Measurements from ENCODE around the gene TAAR2.

The TAAR2 gene

GRCh38 chr6:132624175-132624574 lies at the start of gene TAAR2:
TSS of gene TAAR2 (minus strand) at chr6:132624275. CDS start at chr6:132624275, 0 bp downstream.
- Histone ChIP-seq H4K20me1 (ENCODE audit: insufficient read depth, low read length) (no peaks in the 10 kb centered on the region), H2AFZ (ENCODE audit: low read depth, low read length) (no peak within 1 kb of the TSS), H3K36me3 (replicated peaks; ENCODE audit: low read depth, low read length) (no peaks in the 10 kb centered on the region), H3K4me2 (ENCODE audit: low read length) (no peak within 1 kb of the TSS), H3K79me2 (ENCODE audit: low read length) (no peaks in the 10 kb centered on the region), H3K9me3 (ENCODE audit: insufficient read depth, low read length) (no peaks in the 10 kb centered on the region), H3K4me3 (ENCODE audit: low read length) (no peak within 1 kb of the TSS), H3K4me1 (ENCODE audit: low read length) (no peaks in the 10 kb centered on the region), H3K9ac (ENCODE audit: low read length) (no peak within 1 kb of the TSS), H3K27me3 (ENCODE audit: low read depth, low read length) (no peaks in the 10 kb centered on the region), H3K27ac (ENCODE audit: low read length) (no peak within 1 kb of the TSS)
- TF ChIP-seq EZH2phosphoT487 (IDR thresholded peaks at IDR 0.05; ENCODE audit: low read depth) (no peak), CTCF (IDR thresholded peaks at IDR 0.05; ENCODE audit: low read depth, low read length) (no peak)

- Histone ChIP-seq H3K27ac (ENCODE audit: low read length) (no peak overlapping the region), H4K20me1 (ENCODE audit: insufficient read depth, low read length) (no peaks in the 10 kb centered on the region), H3K9ac (ENCODE audit: low read length) (no peak overlapping the region), H3K36me3 (replicated peaks; ENCODE audit: low read depth, low read length) (no peaks in the 10 kb centered on the region), H3K27me3 (ENCODE audit: low read depth, low read length) (no peaks in the 10 kb centered on the region), H2AFZ (ENCODE audit: low read depth, low read length) (no peak overlapping the region), H3K9me3 (ENCODE audit: insufficient read depth, low read length) (no peaks in the 10 kb centered on the region), H3K79me2 (ENCODE audit: low read length) (no peaks in the 10 kb centered on the region), H3K4me1 (ENCODE audit: low read length) (peaks cover 19% of the 10 kb centered on the region), H3K4me3 (ENCODE audit: low read length) (no peak overlapping the region), H3K4me2 (ENCODE audit: low read length) (no peak overlapping the region)
- TF ChIP-seq EZH2phosphoT487 (IDR thresholded peaks at IDR 0.05; ENCODE audit: low read depth) (no peak), CTCF (IDR thresholded peaks at IDR 0.05; ENCODE audit: low read depth, low read length) (no peak)
These were observed 49.5 kb upstream of the TAAR2 start for GRCh38 chr6:132673376-132674094.

GRCh38 chr6:132671295-132671694 lies 47.2 kb upstream of the TAAR2 start:
- Histone ChIP-seq H3K4me1 (ENCODE audit: low read length) (peaks cover 16% of the 10 kb centered on the region), H3K36me3 (replicated peaks; ENCODE audit: low read depth, low read length) (no peaks in the 10 kb centered on the region), H4K20me1 (ENCODE audit: insufficient read depth, low read length) (no peaks in the 10 kb centered on the region), H3K79me2 (ENCODE audit: low read length) (no peaks in the 10 kb centered on the region), H3K27me3 (ENCODE audit: low read depth, low read length) (no peaks in the 10 kb centered on the region), H3K9me3 (ENCODE audit: insufficient read depth, low read length) (no peaks in the 10 kb centered on the region), H3K27ac (ENCODE audit: low read length) (no peak overlapping the region), H3K4me2 (ENCODE audit: low read length) (no peak overlapping the region), H2AFZ (ENCODE audit: low read depth, low read length) (no peak overlapping the region), H3K9ac (ENCODE audit: low read length) (no peak overlapping the region), H3K4me3 (ENCODE audit: low read length) (no peak overlapping the region)
- no peak for TF ChIP-seq EZH2phosphoT487 (IDR thresholded peaks at IDR 0.05; ENCODE audit: low read depth)
- TF ChIP-seq CTCF (IDR thresholded peaks at IDR 0.05; ENCODE audit: low read depth, low read length), result no peak

- peak overlapping the region; percentile 67 for H3K4me3 ChIP-seq (ENCODE audit: low read length)
These were observed 45.7 kb upstream of the TAAR2 start for GRCh38 chr6:132669690-132670291.

More at GRCh38 chr6:132669690-132670291, 45.7 kb upstream of the TAAR2 start:
- H2AFZ ChIP-seq (ENCODE audit: low read depth, low read length), result peak overlapping the region; percentile 52; the same call in 1 of the 2 replicates
- H3K36me3 ChIP-seq (replicated peaks; ENCODE audit: low read depth, low read length), result no peaks in the 10 kb centered on the region
- H3K4me2 ChIP-seq (ENCODE audit: low read length), result peak overlapping the region; percentile 96
- H3K27me3 ChIP-seq (ENCODE audit: low read depth, low read length), result no peaks in the 10 kb centered on the region
- H3K9me3 ChIP-seq (ENCODE audit: insufficient read depth, low read length), result no peaks in the 10 kb centered on the region
- H3K79me2 ChIP-seq (ENCODE audit: low read length), result no peaks in the 10 kb centered on the region
- H3K4me1 ChIP-seq (ENCODE audit: low read length), result peaks cover 22% of the 10 kb centered on the region
- TF ChIP-seq EZH2phosphoT487 (IDR thresholded peaks at IDR 0.05; ENCODE audit: low read depth) (no peak), CTCF (IDR thresholded peaks at IDR 0.05; ENCODE audit: low read depth, low read length) (peak; percentile 66)
- H3K9ac ChIP-seq (ENCODE audit: low read length), result peak overlapping the region; percentile 59
- H3K27ac ChIP-seq (ENCODE audit: low read length), result no peak overlapping the region
- H4K20me1 ChIP-seq (ENCODE audit: insufficient read depth, low read length), result no peaks in the 10 kb centered on the region
